K562 (cell line): ENCODE measurements around the gene DENND1A. TPM values are rescaled to one million over a fixed set of nuclear protein-coding genes. Genes with fewer than 3 reads are reported as not detected.

Experiments
- ATAC-seq: fragments of 200-7000 bp; cut with Tn5 transposase; 3 replicates; pipeline ENCODE4 v1.9.1; 2020; ENCODE audit warnings: moderate library complexity
- BruUV-seq: library from RNA; stranded (reverse); fragments of 400-500 nt; replicated peaks from 2 replicates; lab custom pipeline; 2021; lab: Mats Ljungman, UMichigan
- CTCF ChIA-PET: fragments of 300-600 bp; formaldehyde crosslinking; extraction: SDS; loops from one replicate; lab custom pipeline; 2021; ENCODE audit warnings: low intra/inter-chr PET ratio; lab: Yijun Ruan, JAX
- POLR2A ChIA-PET: fragments of 300-600, 350-650 bp; sonication (Branson Sonifier 250); formaldehyde crosslinking; extraction: SDS; loops from one replicate; lab custom pipeline; 2021; ENCODE audit warnings: antibody characterized with exemption, inconsistent platforms; lab: Yijun Ruan, JAX
- DNase-seq, 4 experiments: peaks; one replicate each; pipeline versions ENCODE4 v3.0.0 to v3.0.0-alpha.2; 2011 to 2018; ENCODE audit warnings: low spot score in 3 of 4, mixed read lengths in 3 of 4; ENCODE audit errors: extremely low read depth in 1 of 4
- FAIRE-seq: peaks from 2 replicates; lab custom pipeline; 2011; peaks lifted over from hg19 to GRCh38; lab: Jason Lieb, UNC
- H2AFZ ChIP-seq: 2 replicates; pipeline ENCODE4 v1.6.0; 2011; ENCODE audit warnings: low read depth, low read length, control low read depth, inconsistent platforms
- H3K27ac ChIP-seq: fragments of 200-600 bp; 3 replicates; pipeline ENCODE4 v1.8.0; 2011; ENCODE audit warnings: low read depth, mild to moderate bottlenecking, control low read depth, inconsistent platforms, low read length, moderate library complexity, mixed read lengths; ENCODE audit errors: extremely low read depth
- H3K27me3 ChIP-seq, 2 experiments: fragments of 300-600 bp in 1 of 2; 2 replicates in 1 of 2; 3 replicates in 1 of 2; pipeline versions ENCODE4 v1.6.0 to v1.8.0; 2011; ENCODE audit warnings: inconsistent platforms in 2 of 2, low read length in 2 of 2, mild to moderate bottlenecking in 1 of 2, mixed read lengths in 1 of 2, moderate library complexity in 1 of 2; ENCODE audit not compliant: control insufficient read depth in 2 of 2, insufficient read depth in 2 of 2
- H3K36me3 ChIP-seq: fragments of 300-600 bp; 3 replicates; pipeline ENCODE4 v1.8.0; 2011; ENCODE audit warnings: mild to moderate bottlenecking, low read length, inconsistent platforms; ENCODE audit not compliant: control insufficient read depth, insufficient read depth
- H3K4me1 ChIP-seq, 2 experiments: fragments of 200-600 bp in 1 of 2; replicated peaks in 1 of 2; 2 replicates in 1 of 2; 3 replicates in 1 of 2; pipeline versions ENCODE4 v1.5.1 to v1.8.0; 2011; ENCODE audit warnings: inconsistent platforms in 2 of 2, low read length in 2 of 2, mild to moderate bottlenecking in 1 of 2, mixed read lengths in 1 of 2, moderate library complexity in 1 of 2; ENCODE audit not compliant: control insufficient read depth in 2 of 2, insufficient read depth in 2 of 2
- H3K4me2 ChIP-seq: 2 replicates; pipeline ENCODE4 v1.6.1; 2011; ENCODE audit warnings: low read length, control low read depth, inconsistent platforms, mixed read lengths; ENCODE audit not compliant: insufficient read depth
- H3K4me3 ChIP-seq: fragments of 200-600 bp; sonication (generic), shearing (Covaris generic); 2 replicates; pipeline ENCODE4 v1.5.1; 2016; ENCODE audit warnings: control low read depth, inconsistent platforms
- H3K79me2 ChIP-seq: fragments of 200-600 bp; 3 replicates; pipeline ENCODE4 v1.8.0; 2011; ENCODE audit warnings: low read length, inconsistent platforms; ENCODE audit not compliant: control insufficient read depth, insufficient read depth
- H3K9ac ChIP-seq, 2 experiments: 2 replicates each; pipeline versions ENCODE4 v1.6.0 to v1.6.1; 2011; ENCODE audit warnings: low read depth in 2 of 2, low read length in 2 of 2, control low read depth in 1 of 2, inconsistent platforms in 1 of 2, mild to moderate bottlenecking in 1 of 2, mixed read lengths in 1 of 2; ENCODE audit not compliant: insufficient read depth in 1 of 2
- H3K9me1 ChIP-seq: one replicate; pipeline ENCODE4 v1.6.0; 2011; ENCODE audit warnings: inconsistent platforms, mild to moderate bottlenecking, low read length, moderate library complexity; ENCODE audit not compliant: control insufficient read depth, insufficient read depth
- H3K9me3 ChIP-seq: replicated peaks from 2 replicates; pipeline ENCODE4 v1.5.1; 2011; ENCODE audit warnings: low read depth, low read length, inconsistent platforms; ENCODE audit not compliant: control insufficient read depth, insufficient read depth
- H4K20me1 ChIP-seq: replicated peaks from 2 replicates; pipeline ENCODE4 v1.6.1; 2011; ENCODE audit warnings: low read length, inconsistent platforms, mixed read lengths; ENCODE audit not compliant: control insufficient read depth, insufficient read depth
- NFIC ChIP-seq: fragments of 450-650 bp; IDR thresholded peaks from 2 replicates; pipeline ENCODE4 v1.6.1; 2017; ENCODE audit warnings: mild to moderate bottlenecking, inconsistent platforms
- NFIX ChIP-seq: fragments of 250-450 bp; sonication (Bioruptor Pico); IDR thresholded peaks from 2 replicates; pipeline ENCODE4 v1.4.0; 2020; ENCODE audit warnings: low read depth, mild to moderate bottlenecking, moderate library complexity
- STAT5A ChIP-seq: IDR thresholded peaks from 2 replicates; pipeline ENCODE4 v1.6.1; 2012; ENCODE audit warnings: low read length, inconsistent platforms, borderline replicate concordance
- ZNF584 ChIP-seq: fragments of 200-800 bp; sonication (Bioruptor generic); IDR thresholded peaks from 2 replicates; pipeline ENCODE4 v1.6.1; 2016; ENCODE audit warnings: low read depth, mild to moderate bottlenecking, missing genetic modification characterization, missing compliant biosample characterization
- WGBS: fragments of 100-300 bp; shearing (Covaris generic); methylation state at CpG from one replicate; pipeline ENCODE4 v1.1.6; 2016; ENCODE audit warnings: low coverage, mixed read lengths; ENCODE audit not compliant: insufficient coverage; ENCODE audit errors: missing lambda C conversion rate; 5-methylcytosine and 5-hydroxymethylcytosine counted together
- in situ Hi-C: fragments of 300-500 bp; cut with MboI; formaldehyde crosslinking; loops from 4 replicates; pipeline ENCODE4 v1.15.0; 2018; ENCODE audit warnings: inconsistent platforms, mixed read lengths
- intact Hi-C: fragments of 100-400 bp; cut with micrococcal nuclease; formaldehyde crosslinking; loops from 2 replicates; pipeline ENCODE4 v1.14.2; 2022
- polyA plus RNA-seq, 8 experiments: library from polyadenylated mRNA; depleted of rRNA in 4 of 8; stranded (reverse) in 5 of 8; unstranded in 3 of 8; fragments of >200 nt; fragmentation: Nextera tagmentation in 2 of 8; fragmentation: Illumina TruSeq in 1 of 8; extraction: Ambion mirVana in 2 of 8; extraction: Trizol in 1 of 8; gene quantifications; 2 replicates each; pipeline versions ENCODE4 v1.2.1 to v1.2.3, GENCODE V29; 2011 to 2014; ENCODE audit warnings: inconsistent platforms in 1 of 8, missing spikeins in 1 of 8
- total RNA-seq, 7 experiments: library from RNA; depleted of rRNA in 6 of 7; stranded (reverse); fragments of >200 nt in 6 of 7; fragmentation: Illumina TruSeq in 2 of 7; extraction: Trizol in 2 of 7; gene quantifications; 2 replicates each; pipeline versions ENCODE4 v1.2.1 to v1.2.3, GENCODE V29; 2011 to 2021; ENCODE audit warnings: low replicate concordance in 1 of 7

The DENND1A gene
- total and polyA plus RNA-seq, 9 of the 15 experiments (the other 6 are each of a cell fraction or from before 2014, with no cell fraction given): 7.6 to 29.5 (median 15.7) TPM

- TF ChIP-seq NFIC (peak; percentile 92), NFIX (CRISPR knock-in tag) (peak; percentile 69), STAT5A (no peak), ZNF584 (CRISPR knock-in tag) (no peak)
- Histone ChIP-seq H3K27ac (no peak overlapping the region), H3K27me3 (no peaks in the 10 kb centered on the region), H3K4me2 (no peak overlapping the region), H4K20me1 (no peaks in the 10 kb centered on the region), H3K9ac (no peak overlapping the region), H3K36me3 (no peaks in the 10 kb centered on the region), H2AFZ (no peak overlapping the region), H3K4me3 (no peak overlapping the region), H3K9me3 (peaks cover 8% of the 10 kb centered on the region; the same call in 1 of the 2 replicates), H3K9me1 (no peaks in the 10 kb centered on the region), H3K79me2 (no peaks in the 10 kb centered on the region; the same call in 2 of the 3 replicates), H3K4me1 (no peaks in the 10 kb centered on the region)
- 39% methylated on average over 2 of the region's 2 CpGs for WGBS
- ChIA-PET CTCF (no interaction called here), POLR2A (interaction anchor here (0.6 to 0.9 kb wide), 5 partner anchors 11 to 204 kb away, joined by 3 to 4 read pairs (median 3); no protein-coding TSS in a partner anchor)
- BruUV-seq: no TSS peak
- in situ Hi-C loops: no loop called here
- no peak for FAIRE-seq
- ATAC-seq: no peak
- intact Hi-C loops: no loop called here
- DNase-seq: no peak
Observed at GRCh38 chr9:123724211-123724796, 205.6 kb downstream of the DENND1A start.
